ENCODE measurements around the gene MOV10L1.

The MOV10L1 gene

DNA sequence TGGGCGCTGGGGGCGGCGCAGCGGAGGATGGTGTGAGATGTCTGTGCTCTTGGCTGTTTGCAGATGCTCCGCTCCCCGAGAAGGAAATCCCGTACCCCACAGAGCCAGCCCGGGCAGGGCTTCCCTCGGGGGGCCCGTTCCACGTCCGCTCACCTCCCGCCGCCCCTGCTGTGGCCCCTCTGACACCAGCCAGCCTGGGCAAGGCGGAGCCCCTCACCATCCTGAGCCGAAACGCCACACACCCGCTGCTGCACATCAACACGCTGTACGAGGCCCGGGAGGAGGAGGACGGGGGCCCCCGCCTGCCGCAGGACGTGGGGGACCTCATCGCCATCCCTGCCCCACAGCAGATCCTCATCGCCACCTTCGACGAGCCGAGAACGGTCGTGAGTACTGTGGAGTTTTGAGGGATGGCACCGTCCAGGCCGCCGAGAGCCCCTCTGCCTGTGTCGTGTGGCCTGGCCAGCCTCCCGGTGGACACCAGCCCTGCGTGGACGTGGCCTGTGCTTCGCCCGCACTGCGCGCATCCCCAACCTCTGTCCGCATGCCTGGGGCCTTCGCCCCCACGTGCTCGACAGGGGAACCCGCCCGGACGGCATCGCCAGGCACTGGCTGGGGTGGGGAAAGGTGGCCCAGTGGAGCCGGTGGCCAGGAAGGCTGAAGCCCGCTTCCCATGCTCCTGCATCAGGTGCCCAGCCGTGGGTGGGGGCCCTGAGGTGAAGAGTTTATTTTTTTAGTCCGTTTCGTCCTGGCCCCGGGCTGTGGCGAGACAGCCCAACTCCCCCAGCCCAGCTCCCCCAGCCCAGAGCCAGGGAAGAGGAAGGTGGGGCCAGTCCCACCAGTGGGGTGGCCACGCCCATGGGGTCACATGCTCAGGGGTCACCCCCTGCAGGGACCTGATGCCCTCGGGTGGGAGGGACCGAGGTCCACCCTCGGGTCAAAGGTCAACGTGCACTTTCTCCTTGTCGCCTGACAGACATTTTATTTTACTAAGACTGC, 89.4 kb downstream of the MOV10L1 start:
- H2AFZ ChIP-seq: no peak overlapping the region
- H3K9ac ChIP-seq: no peak overlapping the region
- H3K36me3 ChIP-seq (ENCODE audit: control insufficient read depth, insufficient read depth, low read length): no peaks in the 10 kb centered on the region
- H3K27ac ChIP-seq: no peak overlapping the region
- no peaks in the 10 kb centered on the region for H3K4me1 ChIP-seq
- H3K4me3 ChIP-seq (ENCODE audit: low read depth, low read length): no peak overlapping the region
- TF ChIP-seq, protein P1, sequence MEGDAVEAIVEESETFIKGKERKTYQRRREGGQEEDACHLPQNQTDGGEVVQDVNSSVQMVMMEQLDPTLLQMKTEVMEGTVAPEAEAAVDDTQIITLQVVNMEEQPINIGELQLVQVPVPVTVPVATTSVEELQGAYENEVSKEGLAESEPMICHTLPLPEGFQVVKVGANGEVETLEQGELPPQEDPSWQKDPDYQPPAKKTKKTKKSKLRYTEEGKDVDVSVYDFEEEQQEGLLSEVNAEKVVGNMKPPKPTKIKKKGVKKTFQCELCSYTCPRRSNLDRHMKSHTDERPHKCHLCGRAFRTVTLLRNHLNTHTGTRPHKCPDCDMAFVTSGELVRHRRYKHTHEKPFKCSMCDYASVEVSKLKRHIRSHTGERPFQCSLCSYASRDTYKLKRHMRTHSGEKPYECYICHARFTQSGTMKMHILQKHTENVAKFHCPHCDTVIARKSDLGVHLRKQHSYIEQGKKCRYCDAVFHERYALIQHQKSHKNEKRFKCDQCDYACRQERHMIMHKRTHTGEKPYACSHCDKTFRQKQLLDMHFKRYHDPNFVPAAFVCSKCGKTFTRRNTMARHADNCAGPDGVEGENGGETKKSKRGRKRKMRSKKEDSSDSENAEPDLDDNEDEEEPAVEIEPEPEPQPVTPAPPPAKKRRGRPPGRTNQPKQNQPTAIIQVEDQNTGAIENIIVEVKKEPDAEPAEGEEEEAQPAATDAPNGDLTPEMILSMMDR (IDR thresholded peaks at IDR 0.05): no peak
- H3K9me3 ChIP-seq (ENCODE audit: control insufficient read depth, low read length): no peaks in the 10 kb centered on the region
- no peak overlapping the region for H3K4me2 ChIP-seq (ENCODE audit: low read length)
- H3K27me3 ChIP-seq (ENCODE audit: control insufficient read depth, insufficient read depth, low read length): no peaks in the 10 kb centered on the region
- H3K79me2 ChIP-seq: no peaks in the 10 kb centered on the region

DNA sequence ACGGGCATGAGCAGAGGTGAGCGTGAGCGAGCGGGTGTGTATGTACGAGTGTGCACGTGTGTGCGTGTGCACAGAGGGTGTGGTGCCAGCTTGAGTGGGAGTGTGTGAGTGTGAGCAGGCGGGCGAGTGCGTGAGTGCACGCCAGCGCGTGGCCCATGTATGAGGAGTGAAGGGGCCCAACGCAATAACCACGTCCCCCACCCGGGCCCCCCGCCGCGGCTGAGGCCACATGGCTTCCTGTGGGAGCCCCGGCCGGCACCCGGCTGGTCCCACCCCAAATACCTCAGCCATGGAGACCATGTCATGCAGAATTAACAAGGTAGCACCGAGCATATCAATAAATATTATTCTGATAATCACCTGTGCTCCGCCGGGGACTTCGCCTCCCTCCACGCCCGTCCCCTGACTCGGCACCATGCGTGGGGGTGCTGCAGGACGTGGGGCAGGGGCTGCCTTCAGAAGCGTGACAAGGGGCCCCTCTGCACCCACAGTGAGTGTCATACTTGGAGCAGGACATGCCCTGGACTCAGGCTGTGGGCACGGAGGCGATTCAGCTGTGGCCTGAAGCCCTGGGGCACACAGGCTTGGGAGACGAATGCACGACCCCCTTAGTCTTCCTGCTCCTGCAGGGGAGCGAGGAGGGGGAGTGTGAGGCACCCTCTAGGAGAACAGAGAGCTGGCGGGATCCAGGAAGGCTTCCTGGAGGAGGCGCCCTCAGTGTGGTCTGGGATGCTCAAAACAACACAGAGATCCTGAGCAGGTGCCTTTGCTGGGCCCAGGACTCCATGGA, 90.3 kb downstream of the MOV10L1 start:
- no peaks in the 10 kb centered on the region for H3K79me2 ChIP-seq
- no peak overlapping the region for H3K9ac ChIP-seq
- H3K9me3 ChIP-seq (ENCODE audit: control insufficient read depth, low read length): no peaks in the 10 kb centered on the region
- TF ChIP-seq, protein P1 (IDR thresholded peaks at IDR 0.05): no peak
- H2AFZ ChIP-seq: no peak overlapping the region
- H3K36me3 ChIP-seq (ENCODE audit: control insufficient read depth, insufficient read depth, low read length): no peaks in the 10 kb centered on the region
- H3K27me3 ChIP-seq (ENCODE audit: control insufficient read depth, insufficient read depth, low read length): no peaks in the 10 kb centered on the region
- H3K4me1 ChIP-seq: no peaks in the 10 kb centered on the region
- H3K4me2 ChIP-seq (ENCODE audit: low read length): no peak overlapping the region
- H3K27ac ChIP-seq: no peak overlapping the region
- H3K4me3 ChIP-seq (ENCODE audit: low read depth, low read length): no peak overlapping the region

DNA sequence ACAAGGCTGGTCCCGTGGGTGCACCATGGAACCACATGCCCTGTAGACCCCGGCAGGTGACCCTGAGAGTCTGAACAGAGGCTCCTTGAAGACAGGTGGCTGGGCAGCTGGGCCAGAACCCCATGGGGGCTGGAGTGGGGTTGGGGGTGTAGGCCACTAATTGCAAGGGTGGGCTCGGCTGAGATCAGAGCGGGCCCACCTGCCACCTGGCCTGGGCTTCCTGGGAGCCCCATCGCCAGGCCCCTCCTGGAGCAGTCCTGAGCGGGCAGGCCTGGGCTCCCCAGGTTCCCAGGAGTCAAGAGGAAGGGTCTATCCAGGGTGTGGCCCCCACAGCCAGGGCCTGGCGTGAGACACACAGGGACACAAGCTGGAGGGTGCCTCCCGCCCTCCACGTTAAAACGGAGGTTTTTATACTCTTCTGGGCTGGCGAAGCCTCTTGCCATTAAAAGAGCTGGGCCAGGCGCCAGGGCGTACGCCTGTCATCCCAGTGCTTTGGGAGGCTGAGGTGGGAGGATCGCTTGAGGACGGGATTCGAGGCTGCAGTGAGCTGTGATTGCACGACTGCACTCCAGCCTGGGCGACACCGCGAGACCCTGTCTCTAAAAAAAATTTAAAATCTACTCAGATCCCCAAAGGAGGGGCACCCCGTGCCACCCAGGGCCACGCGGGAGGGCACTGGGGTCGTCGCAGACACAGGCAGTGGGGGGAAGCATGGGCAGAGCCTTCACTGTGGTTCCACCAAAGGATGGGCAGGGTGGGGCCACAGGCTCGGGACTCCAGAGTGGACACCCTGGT, 91.1 kb downstream of the MOV10L1 start:
- no peak overlapping the region for H3K9ac ChIP-seq
- no peaks in the 10 kb centered on the region for H3K4me1 ChIP-seq
- H3K9me3 ChIP-seq (ENCODE audit: control insufficient read depth, low read length): no peaks in the 10 kb centered on the region
- no peak overlapping the region for H3K4me2 ChIP-seq (ENCODE audit: low read length)
- H2AFZ ChIP-seq: no peak overlapping the region
- no peaks in the 10 kb centered on the region for H3K79me2 ChIP-seq
- H3K4me3 ChIP-seq (ENCODE audit: low read depth, low read length): no peak overlapping the region
- H3K27me3 ChIP-seq (ENCODE audit: control insufficient read depth, insufficient read depth, low read length): no peaks in the 10 kb centered on the region
- H3K27ac ChIP-seq: no peak overlapping the region
- TF ChIP-seq, protein P1 (IDR thresholded peaks at IDR 0.05): no peak
- no peaks in the 10 kb centered on the region for H3K36me3 ChIP-seq (ENCODE audit: control insufficient read depth, insufficient read depth, low read length)

DNA sequence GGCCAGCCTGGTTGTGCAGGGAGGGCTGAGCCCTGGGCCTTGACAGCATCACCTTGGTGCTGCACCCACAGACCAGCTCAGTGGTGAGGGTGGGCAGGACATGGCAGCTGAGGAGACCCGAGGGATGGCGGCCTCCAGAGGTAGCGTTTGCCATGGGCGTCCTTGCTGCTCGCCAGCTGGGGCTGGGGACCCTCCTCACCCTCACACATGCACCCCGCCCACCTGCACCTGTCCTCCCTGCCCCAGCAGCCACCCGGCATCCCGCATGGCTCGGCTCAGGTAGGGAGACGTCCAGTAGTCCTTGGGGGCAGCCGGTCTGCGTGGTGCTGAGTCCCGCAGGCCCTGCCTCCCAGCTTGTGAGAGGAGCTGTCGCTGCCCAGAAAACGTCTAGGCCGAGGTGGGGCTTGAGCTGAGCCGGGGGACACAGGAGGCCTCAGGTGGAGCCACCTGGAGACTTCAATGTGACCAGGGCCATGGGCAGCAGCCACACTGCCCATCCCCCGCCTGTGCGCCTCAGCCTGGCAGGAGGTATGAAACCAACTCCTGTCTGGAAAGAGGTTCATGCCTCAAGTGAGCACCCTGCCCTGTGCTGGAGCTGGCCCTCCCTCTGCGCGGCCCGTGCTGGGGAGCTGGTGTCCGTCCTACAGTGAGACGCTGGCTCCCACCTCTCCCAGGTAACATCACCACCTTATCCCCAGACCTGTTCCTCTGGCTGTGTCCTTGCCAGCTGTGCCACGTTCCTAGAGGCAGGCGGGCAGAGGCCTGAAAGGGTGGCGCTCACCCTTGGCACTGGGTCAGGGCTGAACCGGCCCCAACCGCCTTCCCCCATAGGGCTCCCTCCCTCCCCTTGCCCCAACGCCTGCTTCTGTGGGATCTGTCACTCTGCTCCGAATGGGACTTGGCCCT, 92.6 kb downstream of the MOV10L1 start:
- H3K4me1 ChIP-seq: no peaks in the 10 kb centered on the region
- no peaks in the 10 kb centered on the region for H3K36me3 ChIP-seq (ENCODE audit: control insufficient read depth, insufficient read depth, low read length)
- no peaks in the 10 kb centered on the region for H3K9me3 ChIP-seq (ENCODE audit: control insufficient read depth, low read length)
- H3K4me2 ChIP-seq (ENCODE audit: low read length): peak overlapping the region; percentile 11
- no peaks in the 10 kb centered on the region for H3K27me3 ChIP-seq (ENCODE audit: control insufficient read depth, insufficient read depth, low read length)
- H3K4me3 ChIP-seq (ENCODE audit: low read depth, low read length): no peak overlapping the region
- TF ChIP-seq, protein P1 (IDR thresholded peaks at IDR 0.05): no peak
- H2AFZ ChIP-seq: peak overlapping the region; percentile 33
- no peaks in the 10 kb centered on the region for H3K79me2 ChIP-seq
- no peak overlapping the region for H3K27ac ChIP-seq
- no peak overlapping the region for H3K9ac ChIP-seq

Data from parathyroid adenoma (tissue), 2 donors.